ENCODE results near the gene KDM4B. TPM values are rescaled to one million over a fixed set of nuclear protein-coding genes. Genes with fewer than 3 reads are reported as not detected.
A peak's percentile ranks its signal among the peaks of the same experiment; 100 is the strongest.

KDM4B gene
- total and polyA plus RNA-seq, 10 of the 15 experiments (the other 5 are each of a cell fraction or from before 2014, with no cell fraction given) = 0.47 to 49.6 (median 16.2) TPM

- Histone ChIP-seq H3K27me3 (replicated peaks in 1 of 2; ENCODE audit: control insufficient read depth in 2 of 2, insufficient read depth in 2 of 2, low read length in 1 of 2) (no peaks in the 10 kb centered on the region), H4K20me1 (ENCODE audit: control insufficient read depth, insufficient read depth) (no peaks in the 10 kb centered on the region), H3K79me2 (ENCODE audit: control insufficient read depth, insufficient read depth, low read length) (peaks cover 27% of the 10 kb centered on the region), H3K9me3 (replicated peaks; ENCODE audit: control insufficient read depth, insufficient read depth, low read length) (no peaks in the 10 kb centered on the region; the same call in 2 of the 3 replicates), H3K4me1 (ENCODE audit: control insufficient read depth, insufficient read depth, low read length) (no peaks in the 10 kb centered on the region), H2AFZ (ENCODE audit: control insufficient read depth, low read depth, low read length) (no peak overlapping the region), H3K4me3 (no peak overlapping the region), H3K27ac (ENCODE audit: control insufficient read depth, insufficient read depth) (no peak overlapping the region), H3K36me3 (ENCODE audit: control insufficient read depth in 2 of 2, insufficient read depth in 2 of 2, low read length in 1 of 2) (peaks cover 6 to 9% of the 10 kb centered on the region in 2 experiments; a peak in 3 of 4 replicates), H3K9ac (ENCODE audit: control insufficient read depth, insufficient read depth, low read length) (no peak overlapping the region), H3K4me2 (ENCODE audit: control insufficient read depth, insufficient read depth) (no peak overlapping the region)
- FAIRE-seq (peak; percentile 47), DNase-seq (ENCODE audit: low read depth, low spot score) (no peak), ATAC-seq (peak; percentile 82)
- no TSS peak for BruUV-seq (replicated peaks)
- 37% methylated on average over 3 of the region's 3 CpGs for WGBS (ENCODE audit: insufficient coverage, insufficient replicate concordance, low lambda C conversion rate, missing lambda C conversion rate)
- SMC1A ChIA-PET (ENCODE audit: uncharacterized antibody, unreplicated experiment) = interaction anchor here (1.2 to 1.9 kb wide), 2 partner anchors 26 to 30 kb away, joined by 4 to 9 read pairs; no protein-coding TSS in a partner anchor
- intact Hi-C loops (cut with micrococcal nuclease; ENCODE audit: unreplicated experiment) (no loop called here), in situ Hi-C loops (cut with MboI) (no loop called here)
- RAD21 ChIA-PET (ENCODE audit: unreplicated experiment) = interaction anchor here (0.8 to 1.2 kb wide), 2 partner anchors 30 to 131 kb away, joined by 3 to 5 read pairs; no protein-coding TSS in a partner anchor
- CTCF ChIA-PET = interaction anchor here (0.8 to 1.9 kb wide), 7 partner anchors 14 to 130 kb away, joined by 3 to 20 read pairs (median 4); no protein-coding TSS in a partner anchor
- TF ChIP-seq CTCF (IDR thresholded peaks at IDR 0.05 in 2 of 3, conservative IDR thresholded peaks at IDR 0.05 in 1 of 3; ENCODE audit: control insufficient read depth in 2 of 3, extremely low read depth in 1 of 3, insufficient read depth in 1 of 3, low read depth in 3 of 3, low read length in 3 of 3) (peak; percentile 46 to 68 (median 68)), SMC3 (IDR thresholded peaks at IDR 0.05; ENCODE audit: borderline replicate concordance, low read length) (peak; percentile 25; the same call in 1 of the 2 replicates), PKNOX1 (IDR thresholded peaks at IDR 0.05) (no peak), POLR2AphosphoS2 (IDR thresholded peaks at IDR 0.05; ENCODE audit: low read depth, low read length) (no peak), RAD21 (IDR thresholded peaks at IDR 0.05; ENCODE audit: insufficient read depth, low read depth, low read length) (peak; percentile 40; the same call in 1 of the 2 replicates), BRCA1 (IDR thresholded peaks at IDR 0.05; ENCODE audit: low read depth, low read length) (no peak)
- POLR2A ChIA-PET = no interaction called here
Measured at GRCh38 chr19:5001615-5002014, 32.7 kb downstream of the KDM4B start.

All from GM12878 (cell line).